ENCODE results near the gene CUL9. TPM values are rescaled to one million over a fixed set of nuclear protein-coding genes. Genes with fewer than 3 reads are reported as not detected.

CUL9 gene
- total RNA-seq, 1 donor from 2014 or later = 37.5 TPM

GRCh38 chr6:43149265-43149664, 32.7 kb upstream of the CUL9 start:
- Mint-ChIP-seq H3K4me1 (no peaks in the 10 kb centered on the region), H3K4me3 (no peak overlapping the region), H3K36me3 (ENCODE audit: low read depth) (no peaks in the 10 kb centered on the region), H3K27ac (ENCODE audit: unreplicated experiment) (no peak overlapping the region), H3K27me3 (ENCODE audit: low read depth) (no peaks in the 10 kb centered on the region), H3K9me3 (no peaks in the 10 kb centered on the region)
- TF ChIP-seq CTCF (conservative IDR thresholded peaks at IDR 0.05) = no peak
- no peak for DNase-seq (ENCODE audit: low read depth, low spot score)

- Mint-ChIP-seq H3K4me3 (no peak overlapping the region), H3K27ac (ENCODE audit: unreplicated experiment) (no peak overlapping the region), H3K36me3 (ENCODE audit: low read depth) (no peaks in the 10 kb centered on the region), H3K4me1 (no peaks in the 10 kb centered on the region), H3K9me3 (no peaks in the 10 kb centered on the region), H3K27me3 (ENCODE audit: low read depth) (no peaks in the 10 kb centered on the region)
- no peak for DNase-seq (ENCODE audit: low read depth, low spot score)
- TF ChIP-seq CTCF (conservative IDR thresholded peaks at IDR 0.05) = no peak
Observed at GRCh38 chr6:43150051-43150751, 31.8 kb upstream of the CUL9 start.

- no peak for DNase-seq (ENCODE audit: low read depth, low spot score)
- Mint-ChIP-seq H3K27ac (ENCODE audit: unreplicated experiment) (no peak overlapping the region), H3K4me3 (no peak overlapping the region), H3K27me3 (ENCODE audit: low read depth) (no peaks in the 10 kb centered on the region), H3K36me3 (ENCODE audit: low read depth) (no peaks in the 10 kb centered on the region), H3K4me1 (no peaks in the 10 kb centered on the region), H3K9me3 (no peaks in the 10 kb centered on the region)
- no peak for TF ChIP-seq CTCF (conservative IDR thresholded peaks at IDR 0.05)
Observed at GRCh38 chr6:43159599-43159998, 22.4 kb upstream of the CUL9 start.

- no peaks in the 10 kb centered on the region for H3K36me3 Mint-ChIP-seq (ENCODE audit: low read depth)
- TF ChIP-seq CTCF (conservative IDR thresholded peaks at IDR 0.05) = no peak
- H3K27me3 Mint-ChIP-seq (ENCODE audit: low read depth) = no peaks in the 10 kb centered on the region
- DNase-seq (ENCODE audit: low read depth, low spot score) = no peak
- no peak overlapping the region for H3K4me3 Mint-ChIP-seq
- no peak overlapping the region for H3K27ac Mint-ChIP-seq (ENCODE audit: unreplicated experiment)
- no peaks in the 10 kb centered on the region for H3K4me1 Mint-ChIP-seq
- no peaks in the 10 kb centered on the region for H3K9me3 Mint-ChIP-seq
Observed at GRCh38 chr6:43163899-43164298, 18.1 kb upstream of the CUL9 start.

GRCh38 chr6:43170417-43170930, 11.5 kb upstream of the CUL9 start:
- Mint-ChIP-seq H3K4me1 (peaks cover 39% of the 10 kb centered on the region), H3K27me3 (ENCODE audit: low read depth) (no peaks in the 10 kb centered on the region), H3K4me3 (peak overlapping the region; percentile 90), H3K36me3 (ENCODE audit: low read depth) (no peaks in the 10 kb centered on the region), H3K9me3 (no peaks in the 10 kb centered on the region), H3K27ac (ENCODE audit: unreplicated experiment) (peak overlapping the region; percentile 89)
- peak; percentile 58 for DNase-seq (ENCODE audit: low read depth, low spot score)
- no peak for TF ChIP-seq CTCF (conservative IDR thresholded peaks at IDR 0.05)

Measured in neural crest cell (in vitro differentiated cells).